HL-60 (cell line): ENCODE data around the gene TK2.

Experiments
- DNase-seq, 2 experiments: peaks; one replicate each; pipeline ENCODE4 v3.0.0-alpha.2; 2010 to 2020; ENCODE audit warnings: low read depth in 1 of 2, low spot score in 1 of 2
- H3K27ac ChIP-seq: fragments of 250-450 bp; sonication (Bioruptor Pico); replicated peaks from 2 replicates; pipeline ENCODE4 v1.5.1; 2020; ENCODE audit warnings: mild to moderate bottlenecking, moderate library complexity
- H3K27me3 ChIP-seq: fragments of 250-450 bp; sonication (Bioruptor Pico); 2 replicates; pipeline ENCODE4 v1.5.1; 2021; ENCODE audit warnings: mild to moderate bottlenecking, moderate library complexity; ENCODE audit not compliant: insufficient read depth, poor library complexity, severe bottlenecking
- H3K4me3 ChIP-seq: replicated peaks from 2 replicates; pipeline ENCODE4 v1.5.1; 2011; ENCODE audit warnings: mild to moderate bottlenecking, control low read depth, low read length; ENCODE audit not compliant: insufficient read depth
- CTCF ChIP-seq: IDR thresholded peaks from one replicate; pipeline ENCODE4 v1.5.1; 2011; ENCODE audit warnings: low read length, control low read depth, inconsistent platforms; ENCODE audit not compliant: insufficient read depth
- GABPA ChIP-seq: IDR thresholded peaks from 2 replicates; pipeline ENCODE4 v1.6.1; 2012; ENCODE audit warnings: low read depth
- POLR2AphosphoS5 ChIP-seq: IDR thresholded peaks from 2 replicates; pipeline ENCODE4 v1.6.1; 2012; ENCODE audit warnings: low read depth
- REST ChIP-seq: IDR thresholded peaks from 2 replicates; pipeline ENCODE4 v1.6.1; 2012; ENCODE audit warnings: low read depth; ENCODE audit not compliant: insufficient replicate concordance
- SPI1 ChIP-seq: IDR thresholded peaks from 2 replicates; pipeline ENCODE4 v1.6.1; 2012; ENCODE audit warnings: low read depth, mild to moderate bottlenecking, borderline replicate concordance

The TK2 gene

GRCh38 chr16:66486773-66487579, 62.9 kb downstream of the TK2 start:
- Histone ChIP-seq H3K4me3 (no peak overlapping the region), H3K27me3 (no peaks in the 10 kb centered on the region), H3K27ac (peak overlapping the region; percentile 24)
- TF ChIP-seq REST (no peak), CTCF (no peak), GABPA (no peak), SPI1 (no peak), POLR2AphosphoS5 (no peak)
- peak; percentile 59 to 62 for DNase-seq

GRCh38 chr16:66486199-66486772, 63.6 kb downstream of the TK2 start:
- Histone ChIP-seq H3K27me3 (no peaks in the 10 kb centered on the region), H3K4me3 (no peak overlapping the region), H3K27ac (no peak overlapping the region)
- TF ChIP-seq SPI1: no peak
- TF ChIP-seq GABPA: no peak
- no peak for TF ChIP-seq REST
- no peak for TF ChIP-seq CTCF
- no peak for TF ChIP-seq POLR2AphosphoS5
- no peak for DNase-seq

GRCh38 chr16:66485376-66485775, 64.5 kb downstream of the TK2 start:
- no peak overlapping the region for H3K4me3 ChIP-seq
- no peak for TF ChIP-seq GABPA
- TF ChIP-seq SPI1: no peak
- no peak for TF ChIP-seq REST
- no peak for TF ChIP-seq POLR2AphosphoS5
- TF ChIP-seq CTCF: no peak

More at GRCh38 chr16:66485376-66485775, 64.5 kb downstream of the TK2 start:
- no peak for DNase-seq
- H3K27ac ChIP-seq: no peak overlapping the region
- H3K27me3 ChIP-seq: no peaks in the 10 kb centered on the region
